GM12872 (cell line): Measurements from ENCODE around the gene BNC2.

Source experiments
- CTCF ChIP-seq: IDR thresholded peaks from 3 replicates; pipeline ENCODE4 v1.5.1; 2011; ENCODE audit warnings: low read depth, mild to moderate bottlenecking, low read length, moderate library complexity; ENCODE audit not compliant: insufficient read depth

The BNC2 gene

GRCh38 chr9:16524078-16524477 lies 346.4 kb downstream of the BNC2 start:
- TF ChIP-seq CTCF: no peak

GRCh38 chr9:16521868-16522411 lies 348.5 kb downstream of the BNC2 start:
- no peak for TF ChIP-seq CTCF

GRCh38 chr9:16519001-16519400 lies 351.5 kb downstream of the BNC2 start:
- TF ChIP-seq CTCF: no peak

- no peak for TF ChIP-seq CTCF
Measured at GRCh38 chr9:16516891-16517290, 353.6 kb downstream of the BNC2 start.

GRCh38 chr9:16515879-16516301 lies 354.6 kb downstream of the BNC2 start:
- no peak for TF ChIP-seq CTCF

- TF ChIP-seq CTCF: no peak
Measured at GRCh38 chr9:16515207-16515606, 355.3 kb downstream of the BNC2 start.

GRCh38 chr9:16514131-16514530 lies 356.3 kb downstream of the BNC2 start:
- no peak for TF ChIP-seq CTCF

GRCh38 chr9:16512281-16512680 lies 358.2 kb downstream of the BNC2 start:
- TF ChIP-seq CTCF: no peak
